Activated CD8-positive, alpha-beta T cell treated with anti-CD3 and anti-CD28 coated beads for 36 hours (primary cell): ENCODE results near the gene ANKRD44. TPM values are rescaled to one million over a fixed set of nuclear protein-coding genes. Genes with fewer than 3 reads are reported as not detected.

ENCODE experiments used
- ATAC-seq: fragments of 200-7000 bp; cut with Tn5 transposase; one replicate; pipeline ENCODE4 v1.10.0; 2021; ENCODE audit warnings: mild to moderate bottlenecking, moderate library complexity
- CTCF ChIA-PET: fragments of 350-600 bp; sonication (Branson Sonifier 250); formaldehyde crosslinking; loops from one replicate; lab custom pipeline; 2021; ENCODE audit warnings: antibody characterized with exemption; lab: Charles Lee
- POLR2A ChIA-PET: fragments of 350-600 bp; sonication (Branson Sonifier 250); formaldehyde crosslinking; loops from one replicate; lab custom pipeline; 2021; ENCODE audit warnings: antibody characterized with exemption; lab: Charles Lee
- DNase-seq: peaks from one replicate; pipeline ENCODE4 v3.0.0-alpha.2; 2020
- H3K27ac Mint-ChIP-seq: one replicate; pipeline ENCODE4 v1.8.0; 2021; ENCODE audit warnings: mild to moderate bottlenecking, mixed read lengths
- H3K27me3 Mint-ChIP-seq: one replicate; pipeline ENCODE4 v1.8.0; 2021; ENCODE audit warnings: mixed read lengths
- H3K36me3 Mint-ChIP-seq: one replicate; pipeline ENCODE4 v1.8.0; 2021; ENCODE audit warnings: low read depth, mixed read lengths
- H3K4me1 Mint-ChIP-seq: one replicate; pipeline ENCODE4 v1.8.0; 2021; ENCODE audit warnings: low read depth, mixed read lengths
- H3K4me3 Mint-ChIP-seq: one replicate; pipeline ENCODE4 v1.8.0; 2021; ENCODE audit warnings: mild to moderate bottlenecking, moderate library complexity, mixed read lengths
- H3K9me3 Mint-ChIP-seq: one replicate; pipeline ENCODE4 v1.8.0; 2021; ENCODE audit warnings: mixed read lengths
- CTCF ChIP-seq: fragments of 200-600 bp; IDR thresholded peaks from one replicate; pipeline ENCODE4 v1.8.0; 2022; ENCODE audit warnings: antibody characterized with exemption, mild to moderate bottlenecking
- intact Hi-C: fragments of 100-400 bp; cut with micrococcal nuclease; formaldehyde crosslinking; loops from one replicate; pipeline ENCODE4 v1.10.0; 2022
- total RNA-seq, 2 experiments: library from RNA; stranded (reverse); gene quantifications; one replicate each; pipeline ENCODE4 v1.2.3, GENCODE V29; 2021

ANKRD44 gene
- total RNA-seq, 2 experiments from 2014 or later: 131 to 132 TPM

DNA sequence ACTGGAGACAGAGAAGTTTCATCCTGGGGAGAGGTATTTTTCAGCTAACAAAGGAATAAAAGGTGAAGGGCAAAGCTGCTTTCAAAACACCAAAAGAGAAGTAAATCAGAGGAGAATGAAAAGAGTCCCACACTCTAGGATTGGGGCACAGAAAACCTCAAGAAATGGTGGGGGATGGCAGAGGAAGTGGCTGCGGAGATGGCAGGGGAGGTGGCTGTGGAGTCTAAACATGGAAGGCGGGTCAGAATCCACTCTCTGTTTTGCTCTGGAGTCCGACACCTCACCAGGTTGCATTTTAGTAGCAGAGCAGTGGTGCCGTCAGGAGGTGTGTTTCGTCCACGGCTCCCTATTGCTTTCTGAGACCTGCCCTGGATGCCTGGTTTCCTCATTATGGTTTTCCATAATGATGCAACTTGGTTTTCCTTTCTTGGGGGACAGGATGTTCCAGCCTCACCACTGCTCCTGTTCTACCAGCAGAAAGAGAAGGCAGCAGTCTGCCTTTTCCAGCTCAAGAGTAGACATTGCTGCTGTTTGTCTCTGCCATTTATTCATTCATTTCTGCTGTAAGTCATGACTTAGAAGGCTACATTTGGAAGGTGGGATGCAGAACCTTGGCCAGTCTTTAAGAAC lies 188.7 kb downstream of the ANKRD44 start:
- DNase-seq: no peak
- Mint-ChIP-seq H3K27ac (peak overlapping the region; percentile 75), H3K4me3 (no peak overlapping the region), H3K27me3 (no peaks in the 10 kb centered on the region), H3K4me1 (peaks cover 44% of the 10 kb centered on the region), H3K9me3 (no peaks in the 10 kb centered on the region), H3K36me3 (peaks cover 66% of the 10 kb centered on the region)
- intact Hi-C loops: no loop called here
- CTCF ChIA-PET: interaction anchor here (1.4 to 3.1 kb wide), 4 partner anchors 9 to 69 kb away, joined by 4 to 26 read pairs (median 9); no protein-coding TSS in a partner anchor
- TF ChIP-seq CTCF: no peak
- ATAC-seq: peak; percentile 22
- POLR2A ChIA-PET: interaction anchor here (1.4 kb wide), 1 partner anchor 46 kb away, joined by 4 read pairs; no protein-coding TSS in a partner anchor

DNA sequence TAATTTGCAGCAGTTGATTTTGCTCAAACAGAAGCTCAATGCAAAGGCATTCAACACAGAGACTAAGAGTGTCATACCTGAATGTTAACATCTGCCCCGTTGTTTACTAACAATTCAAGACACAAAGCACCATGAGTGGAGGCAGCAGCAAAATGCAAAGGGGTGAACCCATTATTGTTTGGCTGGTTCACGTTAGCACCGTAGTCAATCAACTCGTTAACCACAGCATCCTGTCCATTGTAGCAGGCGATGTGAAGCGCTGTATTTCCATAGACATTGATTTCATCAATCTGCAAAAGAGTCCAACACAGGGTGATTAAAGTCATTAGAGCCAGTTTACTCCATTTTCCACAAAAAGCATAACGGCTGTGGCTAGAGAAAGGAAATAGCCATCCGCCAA lies 189.3 kb downstream of the ANKRD44 start:
- ChIA-PET POLR2A (interaction anchor here (1.4 kb wide), 1 partner anchor 46 kb away, joined by 4 read pairs; no protein-coding TSS in a partner anchor), CTCF (interaction anchor here (1.4 to 3.1 kb wide), 4 partner anchors 8 to 69 kb away, joined by 4 to 26 read pairs (median 9); no protein-coding TSS in a partner anchor)
- H3K4me1 Mint-ChIP-seq: peaks cover 50% of the 10 kb centered on the region
- ATAC-seq: peak; percentile 52
- intact Hi-C loops: no loop called here
- H3K9me3 Mint-ChIP-seq: no peaks in the 10 kb centered on the region
- H3K4me3 Mint-ChIP-seq: no peak overlapping the region
- peak; percentile 30 for DNase-seq
- H3K27ac Mint-ChIP-seq: peak overlapping the region; percentile 75
- no peak for TF ChIP-seq CTCF
- H3K27me3 Mint-ChIP-seq: no peaks in the 10 kb centered on the region
- peaks cover 72% of the 10 kb centered on the region for H3K36me3 Mint-ChIP-seq

DNA sequence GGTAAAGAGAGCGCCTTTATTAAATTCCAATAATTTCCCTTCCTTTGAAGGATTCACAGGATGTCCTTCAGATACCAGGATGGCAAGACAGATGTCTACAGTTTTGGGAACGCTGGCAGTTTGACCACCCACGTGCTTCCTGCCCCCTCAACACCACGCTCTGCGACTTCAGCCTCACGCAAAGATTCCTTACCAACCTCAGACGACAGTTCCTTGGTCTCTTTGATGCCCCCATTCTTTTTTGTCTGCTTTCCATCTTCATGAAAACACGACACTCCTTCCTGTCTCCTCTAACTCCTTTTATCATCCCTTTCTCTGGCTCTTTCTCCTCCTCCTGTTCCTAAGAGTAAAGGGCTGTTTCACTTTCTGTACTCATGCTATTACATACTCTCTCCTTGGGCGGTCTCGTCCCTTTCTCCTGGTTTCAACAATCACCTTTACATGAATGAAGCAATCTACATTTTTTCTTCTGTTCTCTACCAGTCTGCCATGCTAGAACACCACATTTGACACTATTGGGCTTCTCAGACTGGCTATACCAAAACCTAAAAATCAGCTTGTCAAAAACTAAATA lies 194.2 kb downstream of the ANKRD44 start:
- Mint-ChIP-seq H3K4me1 (peaks cover 40% of the 10 kb centered on the region), H3K4me3 (peak overlapping the region; percentile 56), H3K36me3 (peaks cover 40% of the 10 kb centered on the region), H3K27me3 (no peaks in the 10 kb centered on the region), H3K27ac (peak overlapping the region; percentile 83), H3K9me3 (no peaks in the 10 kb centered on the region)
- DNase-seq: no peak
- intact Hi-C loops: loop anchor here (5.0 kb wide), 1 partner anchor 71 kb away; no protein-coding TSS in a partner anchor
- ChIA-PET POLR2A (interaction anchor here (0.8 to 1.2 kb wide), 2 partner anchors 21 to 25 kb away, joined by 3 read pairs; no protein-coding TSS in a partner anchor), CTCF (interaction anchor here (0.8 to 0.9 kb wide), 3 partner anchors 52 to 258 kb away, joined by 3 read pairs; no protein-coding TSS in a partner anchor)
- TF ChIP-seq CTCF: no peak
- ATAC-seq: peak; percentile 31

GRCh38 chr2:197115325-197115724 lies 195.3 kb downstream of the ANKRD44 start:
- intact Hi-C loops: loop anchor here (5.0 kb wide), 1 partner anchor 72 kb away; no protein-coding TSS in a partner anchor
- ChIA-PET CTCF (interaction anchor here (1.3 to 3.7 kb wide), 4 partner anchors 20 to 75 kb away, joined by 4 to 81 read pairs (median 44); no protein-coding TSS in a partner anchor), POLR2A (interaction anchor here (1.0 kb wide), 2 partner anchors 12 to 89 kb away, joined by 3 read pairs; no protein-coding TSS in a partner anchor)
- H3K4me1 Mint-ChIP-seq: peaks cover 35% of the 10 kb centered on the region
- no peak for DNase-seq
- no peaks in the 10 kb centered on the region for H3K27me3 Mint-ChIP-seq
- H3K4me3 Mint-ChIP-seq: no peak overlapping the region
- no peak for ATAC-seq
- H3K36me3 Mint-ChIP-seq: peaks cover 37% of the 10 kb centered on the region
- H3K9me3 Mint-ChIP-seq: no peaks in the 10 kb centered on the region
- no peak for TF ChIP-seq CTCF
- H3K27ac Mint-ChIP-seq: peak overlapping the region; percentile 82
